NCI-H510A (cell line): Measurements from ENCODE around the gene OR7C1.
"Not testable (repeated sequence)": the region's sequence is repeated elsewhere in the genome, so short reads cannot be mapped to it uniquely, and the experiment has no call there.

Experiments used
- DNase-seq: peaks from one replicate; lab custom pipeline; 2025; lab: John Stamatoyannopoulos, UW

The OR7C1 gene

DNA sequence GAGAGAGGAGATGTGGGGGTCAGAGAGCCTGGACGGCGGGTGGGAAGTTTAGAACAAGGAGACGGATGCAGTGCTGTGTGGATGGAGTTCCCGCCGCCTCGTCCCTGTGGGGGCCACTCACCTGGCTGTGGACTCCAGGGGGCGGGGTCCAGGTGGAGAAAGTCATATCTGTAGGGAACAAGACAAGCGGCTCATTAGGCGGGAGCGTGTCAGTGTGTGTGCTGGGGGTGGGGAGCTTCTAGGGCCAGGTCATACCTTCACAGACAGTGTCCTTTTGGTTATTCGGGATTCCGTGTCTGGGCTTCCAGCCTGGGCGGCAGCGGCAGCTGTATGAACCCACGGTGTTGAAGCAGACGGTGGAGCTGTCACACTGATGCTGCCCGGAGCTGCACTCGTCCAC, 69.6 kb downstream of the OR7C1 start:
- DNase-seq, result not testable (repeated sequence)

DNA sequence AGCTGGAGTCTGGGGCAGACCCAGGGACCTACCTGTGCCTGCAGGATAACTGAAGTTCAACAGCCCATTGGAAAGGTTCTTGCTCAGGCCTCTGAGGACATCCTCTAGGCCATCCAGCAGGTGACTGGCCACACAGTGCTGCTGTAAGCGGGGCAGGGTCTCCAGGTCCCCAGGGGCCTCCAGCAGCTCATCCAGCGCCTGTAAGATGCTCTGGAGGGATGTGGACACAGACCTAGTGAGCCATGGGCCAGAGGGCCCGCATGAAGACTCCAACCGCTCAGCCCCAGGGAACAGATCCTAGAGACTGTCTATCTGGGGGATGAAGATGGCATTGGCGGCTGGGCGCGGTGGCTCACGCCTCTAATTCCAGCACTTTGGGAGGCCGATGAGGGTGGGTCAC, 70.6 kb downstream of the OR7C1 start:
- DNase-seq, result no peak

DNA sequence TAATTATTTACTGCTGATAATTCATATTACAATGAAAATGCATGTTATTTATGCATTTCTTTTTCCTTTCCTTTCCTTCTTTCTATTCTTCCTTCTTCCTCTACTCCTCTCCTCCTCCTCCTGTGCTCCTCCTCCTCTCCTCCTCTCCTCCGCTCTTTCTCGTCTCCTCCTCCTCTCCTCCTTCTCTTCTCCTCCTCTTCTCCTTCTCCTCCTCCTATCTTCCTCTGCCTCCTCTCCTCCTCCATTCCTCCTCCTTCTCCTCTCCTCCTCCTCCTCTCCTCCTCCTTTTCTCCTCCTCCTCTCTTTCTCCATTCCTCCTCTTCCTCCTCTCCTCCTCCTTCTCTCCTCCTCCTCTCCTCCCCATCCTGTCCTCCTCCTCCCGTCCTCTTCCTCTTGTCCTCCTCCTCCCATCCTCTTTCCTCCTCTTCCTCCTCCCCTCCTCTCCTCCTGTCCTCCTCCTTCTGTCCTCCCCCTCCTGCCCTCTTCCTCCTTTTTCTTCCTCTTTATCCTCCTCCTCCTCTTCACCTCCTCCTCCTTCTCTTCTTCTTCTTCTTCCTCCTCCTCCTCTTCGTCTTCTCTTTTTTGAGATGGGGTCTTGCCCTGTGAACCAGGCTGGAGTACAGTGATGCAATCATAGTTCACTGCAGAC, 71.4 kb downstream of the OR7C1 start:
- DNase-seq, result no peak

DNA sequence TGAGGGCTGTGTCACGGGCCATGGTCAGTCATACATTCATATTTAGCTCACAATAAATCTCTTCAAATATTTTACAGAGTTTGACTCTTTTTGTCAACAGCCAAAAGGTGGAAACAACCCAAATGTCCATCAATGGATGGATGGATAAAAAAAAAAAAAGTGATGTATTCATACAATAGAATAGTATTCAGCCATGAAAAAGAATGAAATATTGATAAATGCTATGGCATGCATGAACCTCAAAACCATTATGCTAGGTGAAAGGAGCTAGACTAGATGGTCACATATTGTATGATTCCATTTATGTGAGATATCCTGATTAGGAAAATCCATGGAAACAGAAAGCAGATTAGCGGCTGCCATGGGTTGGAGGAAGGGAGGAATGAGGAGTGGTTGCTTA, 72.9 kb downstream of the OR7C1 start:
- no peak for DNase-seq

DNA sequence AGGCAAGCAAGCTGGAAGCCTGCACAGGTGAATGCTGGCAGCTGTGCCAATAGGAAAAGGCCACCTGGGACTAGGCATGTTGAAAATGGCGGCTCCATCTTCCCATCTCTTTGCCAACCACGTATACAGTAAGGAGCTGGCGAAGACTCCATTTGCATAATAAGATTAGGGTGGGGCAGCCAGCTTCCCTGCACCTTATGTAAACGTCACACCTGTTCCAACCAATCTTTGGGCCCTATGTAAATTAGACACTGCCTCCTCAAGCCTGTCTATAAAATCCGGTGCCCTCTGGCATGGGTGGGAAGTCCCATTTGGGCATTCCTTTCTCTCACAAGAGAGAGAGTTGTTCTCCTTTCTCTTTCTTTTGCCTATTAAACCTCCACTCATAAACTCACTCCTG, 73.4 kb downstream of the OR7C1 start:
- DNase-seq, result no peak

DNA sequence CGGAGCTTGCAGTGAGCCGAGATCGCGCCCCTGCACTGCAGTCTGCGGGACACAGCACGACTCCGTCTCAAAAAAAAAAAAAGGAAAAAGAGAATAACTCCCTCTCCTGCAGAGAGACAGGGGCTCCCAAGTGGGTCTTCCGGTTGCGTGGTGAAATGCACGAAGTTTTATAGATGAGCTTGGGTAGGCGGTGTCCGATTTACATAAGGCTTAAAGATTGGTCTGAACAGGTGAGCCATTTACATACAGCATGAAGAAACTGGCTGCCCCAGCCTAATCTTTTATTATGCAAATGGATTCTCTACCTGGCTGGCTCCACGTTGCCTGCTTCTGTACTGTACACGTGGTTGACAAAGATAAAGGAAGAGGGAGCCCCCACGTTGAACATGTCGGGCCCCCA, 76.2 kb downstream of the OR7C1 start:
- DNase-seq, result no peak

DNA sequence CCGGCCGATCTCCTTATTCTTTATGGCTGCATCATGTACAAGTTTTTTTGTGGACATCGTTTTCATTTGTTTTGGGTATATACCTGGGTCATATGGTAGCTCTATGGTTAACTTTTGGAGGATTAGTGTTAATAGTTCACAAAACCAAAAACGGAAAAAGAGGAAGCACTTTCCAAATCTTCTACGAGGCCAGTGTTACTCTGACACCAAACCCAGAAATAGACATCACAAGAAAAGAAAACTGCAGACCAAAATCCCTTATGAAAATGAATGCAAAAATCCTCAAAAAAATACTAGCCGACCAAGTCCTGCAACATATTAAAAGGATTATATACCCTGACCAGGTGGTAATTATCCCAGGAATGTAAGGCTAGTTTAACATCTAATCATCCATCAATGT, 86.4 kb downstream of the OR7C1 start:
- DNase-seq, result no peak
